HG03442 (cell line): ENCODE measurements around the gene SORCS2.

Experiments used
- ATAC-seq: cut with Tn5 transposase; IDR thresholded peaks from one replicate; pipeline ENCODE4 v1.9.1; 2021; ENCODE audit warnings: mild to moderate bottlenecking, moderate library complexity; ENCODE audit not compliant: unreplicated experiment

The SORCS2 gene

DNA sequence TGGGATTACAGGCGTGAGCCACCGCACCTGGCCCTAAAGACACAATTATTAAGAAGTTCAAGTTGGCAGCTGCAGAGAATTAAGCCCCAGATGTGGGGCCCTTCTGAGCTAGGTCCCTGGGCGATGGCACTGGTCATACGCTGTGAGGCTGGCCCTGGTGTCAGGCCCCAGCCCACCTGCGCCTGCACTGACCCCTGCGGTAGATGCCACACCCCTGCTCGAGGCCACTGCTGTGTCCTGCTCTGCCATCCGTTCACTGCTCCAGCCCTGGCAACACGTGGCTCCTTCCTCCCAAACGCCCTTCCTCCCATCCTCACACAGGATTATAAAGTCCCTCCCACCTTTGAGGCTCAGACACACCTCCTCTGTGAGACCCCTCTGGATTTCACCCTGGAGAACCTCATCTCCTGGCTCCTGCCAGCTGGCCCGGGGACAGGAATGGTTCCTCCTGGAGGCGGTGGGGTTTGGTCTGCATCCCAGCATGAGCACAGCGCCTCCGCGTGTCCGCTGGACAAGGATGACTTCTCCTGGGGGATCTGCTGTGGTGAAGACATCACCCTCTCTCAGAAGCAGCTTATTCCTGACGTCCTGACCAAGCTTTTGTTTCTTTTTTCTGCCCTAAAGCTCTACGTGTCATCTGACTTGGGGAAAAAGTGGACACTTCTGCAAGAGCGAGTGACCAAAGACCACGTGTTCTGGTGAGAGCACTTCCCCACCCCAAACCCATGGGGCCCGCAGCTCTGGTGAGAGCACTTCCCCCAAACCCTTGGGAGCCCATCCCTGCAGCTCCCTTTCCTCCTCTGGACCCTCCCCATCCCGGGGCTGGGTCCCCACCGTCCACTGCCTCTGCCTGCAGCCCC, 461.4 kb downstream of the SORCS2 start:
- ATAC-seq = no peak

DNA sequence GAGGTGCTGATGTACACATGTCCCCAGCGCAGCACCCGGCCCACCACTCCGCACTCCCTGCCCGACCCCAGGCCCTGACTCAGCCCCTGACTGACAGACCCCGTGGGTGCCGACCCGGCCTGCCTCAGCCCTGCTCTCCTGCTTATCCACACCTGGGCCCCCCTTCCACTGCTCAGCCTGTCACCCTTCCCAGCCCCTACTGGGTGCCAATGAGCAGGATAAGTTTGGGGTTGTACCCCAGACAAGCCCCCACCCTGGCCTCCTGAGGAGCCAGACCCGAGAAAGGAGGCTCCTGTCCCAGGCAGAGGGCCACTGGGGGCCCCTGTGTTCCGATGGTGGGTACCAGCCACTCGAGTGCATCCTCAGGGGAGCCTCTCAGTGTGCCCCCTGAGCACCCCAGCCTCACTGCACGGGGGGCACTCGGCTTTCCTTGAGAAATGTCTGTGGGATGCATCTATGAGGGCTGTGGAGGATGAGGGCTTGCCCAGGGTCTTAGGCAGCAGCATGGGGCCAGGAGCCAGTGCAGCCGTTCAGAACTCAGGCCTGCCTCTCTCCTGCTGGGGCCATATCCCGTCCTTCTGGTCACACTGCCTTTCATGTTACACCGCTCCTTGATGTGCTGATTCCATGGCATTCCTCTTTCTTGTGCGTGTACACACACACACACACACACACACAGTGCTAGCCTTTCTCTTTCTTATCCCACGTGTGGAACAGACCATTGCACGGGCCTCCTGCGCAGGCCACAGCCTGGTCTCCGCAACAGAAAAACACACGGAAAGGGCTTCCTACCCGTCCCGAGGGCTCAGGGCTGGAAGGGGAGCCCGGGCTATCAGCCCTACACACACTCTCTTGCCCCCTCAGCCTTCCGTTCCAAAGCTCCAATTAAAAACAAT, 462.5 kb downstream of the SORCS2 start:
- ATAC-seq = no peak

DNA sequence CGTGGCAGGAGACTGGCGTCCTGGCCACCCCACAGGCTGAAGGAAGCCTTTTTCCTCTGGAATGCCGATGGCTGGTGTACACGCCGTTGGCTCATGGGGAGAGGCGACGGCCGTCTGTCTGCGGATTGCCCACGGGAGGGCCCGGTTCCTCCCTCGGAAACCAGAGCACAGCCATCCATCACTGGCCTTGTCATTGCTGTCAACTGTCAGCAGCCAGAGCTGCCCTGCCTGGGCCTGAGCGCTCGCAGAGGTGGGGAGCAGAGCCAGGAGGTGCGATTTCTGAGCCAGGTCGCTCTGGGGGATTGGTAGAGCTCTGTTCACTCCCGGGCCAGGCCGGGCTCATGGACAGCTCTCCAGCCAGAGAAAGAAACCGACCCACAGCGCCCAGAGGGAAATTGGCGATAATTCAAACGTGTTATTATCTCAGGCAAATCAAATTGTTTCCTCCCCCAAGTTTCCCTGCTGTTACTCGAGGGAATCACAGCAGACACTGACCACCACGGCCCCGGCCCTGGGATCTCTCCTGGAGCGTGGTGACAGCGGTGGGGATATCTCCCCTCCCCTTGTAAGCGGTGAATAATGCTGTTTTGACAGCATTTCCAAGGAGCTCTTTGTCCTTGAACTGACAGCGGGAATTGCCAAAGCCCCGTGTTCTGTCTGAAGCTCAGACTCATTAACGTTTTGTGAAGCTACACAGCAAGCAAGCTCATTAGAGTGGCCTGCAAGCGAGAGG, 463.3 kb downstream of the SORCS2 start:
- no peak for ATAC-seq

DNA sequence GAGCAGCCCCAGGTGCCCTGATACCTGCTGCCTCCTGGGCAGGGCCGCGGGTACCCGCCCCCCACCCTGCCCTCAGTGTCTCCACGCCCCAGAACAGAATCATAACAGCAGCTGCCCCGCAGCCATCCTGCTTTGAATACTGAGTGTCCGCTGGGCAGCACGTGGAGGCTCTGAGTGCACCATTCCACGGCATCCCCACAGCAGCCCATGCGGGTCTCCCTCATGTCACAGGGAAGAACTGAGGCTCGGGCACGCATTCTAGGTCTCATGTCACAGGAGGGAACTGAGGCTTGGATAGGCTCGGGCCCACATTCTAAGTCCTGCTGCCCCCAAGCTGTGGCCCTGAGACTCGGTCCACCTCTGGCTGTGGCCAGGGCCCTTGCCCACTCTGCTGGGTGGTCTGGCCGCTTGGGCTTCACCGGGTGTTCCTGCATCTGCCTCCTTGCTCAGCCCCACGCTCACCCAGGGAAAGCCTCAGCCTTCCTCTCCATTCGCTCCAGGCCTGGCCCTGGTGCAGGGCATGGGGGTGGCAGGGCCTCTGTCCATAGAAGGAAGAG, 464.0 kb downstream of the SORCS2 start:
- ATAC-seq = no peak

DNA sequence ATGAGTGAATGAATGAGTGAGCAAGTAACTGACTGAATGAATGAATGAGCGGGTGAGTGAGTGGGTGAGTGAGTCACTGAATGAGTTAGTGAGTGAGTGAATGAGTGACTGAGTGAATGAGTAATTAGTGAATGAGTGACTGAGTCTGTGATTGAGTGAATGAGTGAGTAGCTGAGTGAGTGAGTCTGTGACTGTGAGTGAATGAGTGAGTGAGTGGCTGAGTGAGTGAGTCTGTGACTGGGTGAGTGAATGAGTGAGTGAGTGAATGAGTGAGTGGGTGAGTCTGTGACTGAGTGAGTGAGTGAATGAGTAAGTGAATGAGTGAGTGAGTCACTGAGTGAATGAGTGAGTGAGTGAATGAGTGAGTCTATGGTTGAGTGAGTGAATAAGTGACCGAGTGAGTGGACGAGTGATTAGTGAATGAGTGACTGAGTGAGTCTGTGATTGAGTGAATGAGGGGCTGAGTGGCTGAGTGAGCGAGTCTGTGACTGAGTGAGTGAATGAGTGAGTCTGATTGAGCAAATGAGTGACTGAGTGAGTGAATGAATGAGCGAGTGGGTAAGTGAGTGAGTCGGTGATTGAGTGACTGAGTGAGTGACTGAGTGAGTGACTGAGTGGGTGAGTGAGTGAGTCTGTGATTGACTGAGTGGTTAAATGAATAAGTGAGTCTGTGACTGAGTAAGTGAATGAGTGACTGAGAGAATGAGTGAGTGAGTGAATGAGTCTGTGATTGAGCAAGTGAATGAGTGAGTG, 465.4 kb downstream of the SORCS2 start:
- ATAC-seq = no peak

DNA sequence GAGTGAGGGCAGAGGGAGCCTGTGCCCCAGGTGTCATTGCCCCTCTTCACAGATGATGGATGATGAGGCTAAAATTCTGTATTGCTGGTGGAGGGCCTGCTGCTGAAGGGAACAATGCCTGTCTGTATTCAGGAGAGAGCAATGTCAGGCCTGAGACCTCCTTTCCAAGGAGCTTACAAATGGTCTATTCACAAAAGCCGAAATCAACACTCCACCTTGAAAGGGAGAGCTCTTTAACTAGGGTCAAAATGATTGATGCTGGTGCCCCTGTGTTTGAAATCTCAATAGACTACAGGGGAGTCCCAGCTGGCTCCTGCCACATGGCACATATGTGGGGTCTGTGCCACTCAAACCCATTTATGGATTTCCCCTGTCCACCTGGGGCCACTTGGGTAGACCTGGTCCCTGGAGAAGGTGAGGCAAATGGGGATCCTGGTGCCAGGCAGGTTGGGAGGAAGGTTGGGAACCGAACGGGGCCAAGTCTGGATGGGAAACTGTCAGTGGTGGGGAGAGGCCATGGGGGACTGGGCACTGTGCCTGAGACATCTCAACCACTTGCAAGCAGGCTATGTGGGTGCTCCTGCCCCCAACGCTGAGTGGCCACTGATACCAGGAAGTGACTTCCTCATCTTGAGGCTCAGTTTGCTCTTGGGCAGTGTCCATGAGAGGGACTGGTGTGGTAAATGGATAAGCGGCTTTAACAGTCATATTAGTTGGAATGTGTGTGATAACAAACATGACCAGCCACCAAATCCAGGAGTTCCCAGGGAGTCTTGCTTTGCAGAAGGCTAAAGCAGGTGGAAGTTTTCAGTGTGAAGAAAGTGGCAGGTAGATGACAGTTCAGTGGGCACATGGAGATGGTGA, 466.2 kb downstream of the SORCS2 start:
- ATAC-seq = no peak

DNA sequence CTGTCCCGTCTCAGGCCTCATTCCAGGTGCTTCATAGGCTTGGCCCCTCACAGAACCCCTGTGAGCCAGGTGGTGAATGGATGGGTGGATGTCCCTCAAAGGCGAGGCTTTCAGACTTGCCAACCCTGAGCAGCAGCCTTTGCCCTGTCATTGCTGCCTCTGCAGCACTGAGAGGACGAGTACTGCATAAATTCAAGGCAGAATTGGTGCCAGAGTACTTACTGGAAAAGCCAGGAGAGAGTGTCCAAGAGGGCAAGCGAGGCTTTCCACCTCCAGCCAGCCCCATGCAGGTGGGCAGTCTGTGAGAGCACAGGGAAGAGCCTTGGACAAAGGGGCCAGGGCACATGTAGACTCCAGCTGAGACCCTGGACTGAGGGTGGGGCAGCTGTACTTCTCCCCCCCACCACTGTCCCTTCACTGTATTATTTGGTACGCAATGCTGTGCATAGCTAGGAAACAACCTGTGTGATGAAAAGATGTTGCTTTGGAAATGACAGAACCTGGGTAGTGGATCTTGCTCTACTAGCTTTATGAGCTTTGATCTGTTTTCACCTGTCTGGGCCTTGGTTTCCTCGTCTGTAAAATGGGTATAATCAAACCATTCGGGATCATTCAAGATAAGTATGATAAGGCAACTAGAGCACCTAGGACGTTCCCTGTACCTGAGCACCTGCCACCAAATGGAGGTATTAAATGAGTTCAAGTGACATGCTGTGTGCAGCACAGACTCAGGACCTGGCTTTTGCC, 467.3 kb downstream of the SORCS2 start:
- no peak for ATAC-seq

DNA sequence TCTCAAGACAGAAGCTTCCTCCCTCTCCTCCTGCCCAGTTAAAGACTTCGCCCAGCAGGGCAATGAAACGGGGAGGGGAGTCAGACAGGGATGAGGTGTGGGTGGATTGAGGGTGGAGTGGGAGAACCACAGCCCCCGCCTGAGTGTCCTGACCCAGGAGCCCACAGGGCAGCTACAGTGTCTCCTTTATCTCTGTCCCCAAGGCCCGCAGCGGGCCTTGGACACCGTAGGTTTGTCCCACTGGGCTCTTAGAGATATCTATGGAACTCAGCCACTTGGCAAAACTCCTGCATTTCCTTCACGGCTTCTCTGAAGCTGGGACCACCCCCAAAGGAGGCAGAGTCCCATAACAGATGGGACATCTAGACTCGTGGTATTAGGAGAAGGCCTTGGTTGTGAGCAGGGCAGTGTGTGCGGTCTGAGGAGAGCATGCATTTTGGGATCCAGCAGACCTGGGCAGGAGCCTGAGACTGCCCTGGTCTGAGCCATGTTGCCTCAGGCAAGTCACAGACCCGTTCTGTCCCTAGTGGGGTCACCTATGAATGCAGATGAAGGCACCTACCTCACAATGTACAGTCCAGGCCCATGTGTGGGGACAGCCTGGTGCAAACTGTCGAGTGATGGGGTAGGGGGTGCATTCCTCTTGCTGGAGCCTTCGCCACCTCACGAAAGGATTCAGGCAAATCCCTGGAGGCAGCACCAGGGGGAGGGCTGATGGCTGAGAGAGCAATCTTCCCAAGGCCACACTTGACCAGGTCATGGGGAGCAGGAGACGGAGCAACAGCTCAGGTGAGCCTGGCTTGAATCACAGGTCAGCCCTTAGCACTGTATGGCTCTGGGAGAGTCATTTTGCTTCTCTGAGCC, 468.1 kb downstream of the SORCS2 start:
- no peak for ATAC-seq

DNA sequence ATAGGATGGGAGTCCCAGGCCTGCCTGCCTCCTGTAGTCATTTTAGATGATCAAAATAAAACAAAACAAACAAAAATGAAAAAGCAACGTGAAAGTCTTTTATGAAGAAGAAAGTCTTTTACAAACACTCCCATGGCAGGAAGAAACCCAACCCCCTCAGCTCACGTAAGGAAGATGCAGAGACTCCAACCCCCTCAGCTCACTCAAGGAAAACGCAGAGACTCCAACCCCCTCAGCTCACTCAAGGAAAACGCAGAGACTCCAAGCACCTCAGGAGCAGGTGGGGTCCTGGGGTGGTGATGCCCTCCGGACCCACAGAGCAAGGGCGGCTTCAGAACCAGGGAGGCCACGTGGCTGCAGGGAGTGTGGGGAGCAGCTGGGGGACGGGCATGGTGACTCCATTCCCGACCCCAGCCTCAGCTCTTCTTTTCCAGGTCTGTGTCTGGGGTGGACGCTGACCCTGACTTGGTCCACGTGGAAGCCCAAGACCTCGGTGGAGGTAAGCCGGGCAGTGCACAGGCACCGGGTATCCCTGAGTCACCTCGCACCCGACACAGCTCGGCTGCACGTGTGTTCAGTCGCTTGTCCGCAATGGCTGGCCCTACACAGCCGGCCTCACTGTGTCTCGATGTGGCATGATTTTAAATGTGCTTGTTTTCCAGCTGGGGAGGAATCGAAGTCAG, 468.9 kb downstream of the SORCS2 start:
- no peak for ATAC-seq

DNA sequence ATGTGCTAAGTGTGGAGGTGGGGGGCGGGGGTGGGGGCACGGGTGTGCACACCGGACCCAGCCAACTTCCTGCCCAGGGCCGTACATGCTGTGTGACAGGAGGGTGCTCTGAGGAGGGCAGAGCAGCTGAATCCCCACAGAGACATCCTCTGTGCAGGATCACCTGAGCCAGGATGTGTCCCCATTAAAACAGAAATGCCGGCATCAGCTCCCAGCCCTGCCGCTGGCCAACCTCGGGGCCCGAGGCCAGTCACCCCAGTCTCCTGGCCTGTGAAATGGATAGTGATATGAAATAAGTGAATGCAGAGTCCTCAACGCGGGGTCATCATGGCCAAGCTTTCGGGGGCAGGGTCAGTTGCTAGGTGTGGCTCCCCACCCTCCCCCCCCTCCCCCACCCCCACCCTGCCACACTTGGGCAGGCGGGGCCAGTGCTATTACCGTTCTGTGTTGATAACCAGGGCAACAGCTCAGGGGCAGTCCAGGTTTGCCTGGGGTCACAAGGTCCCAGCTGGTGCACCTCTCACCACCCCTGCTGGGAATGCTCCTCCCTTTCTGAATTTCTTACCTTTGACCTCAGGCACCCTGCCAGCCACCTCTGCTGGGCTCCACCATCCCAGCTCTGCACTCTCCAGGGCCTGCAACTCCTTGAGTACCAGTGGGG, 469.6 kb downstream of the SORCS2 start:
- no peak for ATAC-seq

DNA sequence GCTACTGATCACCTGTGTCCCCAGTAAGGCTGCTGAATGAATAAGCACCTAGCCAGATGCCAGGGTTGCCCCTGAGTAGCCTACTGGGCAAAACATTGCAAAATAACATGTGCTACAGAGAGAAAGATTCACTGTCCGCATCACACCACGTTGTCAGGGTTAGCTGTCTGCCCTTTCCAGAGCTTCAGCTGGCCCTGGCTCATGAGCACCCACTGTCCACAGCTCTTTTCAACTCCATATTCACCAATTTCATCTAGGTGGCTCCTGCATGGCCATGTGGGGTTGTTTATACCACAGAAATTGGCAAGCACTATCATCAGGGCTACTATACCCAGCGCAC, 470.1 kb downstream of the SORCS2 start:
- no peak for ATAC-seq

DNA sequence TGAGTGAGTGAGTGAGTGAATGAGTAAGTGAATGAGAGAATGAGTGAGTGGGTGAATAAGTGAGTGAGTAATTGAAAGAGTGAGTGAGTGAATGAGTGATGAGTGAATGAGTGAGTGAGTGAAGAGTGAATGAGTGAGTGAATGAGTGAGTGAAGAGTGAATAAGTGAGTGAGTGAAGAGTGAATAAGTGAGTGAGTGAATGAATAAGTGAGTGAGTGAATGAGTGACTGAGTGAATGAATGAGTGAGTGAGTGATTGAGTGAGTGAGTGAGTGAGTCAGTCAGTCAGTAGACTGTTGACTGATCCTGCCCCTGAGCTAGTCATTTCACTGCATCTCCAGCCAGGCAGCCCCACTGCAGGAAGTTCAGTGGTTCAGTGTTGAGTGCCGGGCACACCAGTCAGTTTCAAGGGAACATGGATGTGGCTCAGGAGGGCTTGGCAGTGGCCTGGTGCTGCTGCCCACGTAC, 470.8 kb downstream of the SORCS2 start:
- no peak for ATAC-seq

DNA sequence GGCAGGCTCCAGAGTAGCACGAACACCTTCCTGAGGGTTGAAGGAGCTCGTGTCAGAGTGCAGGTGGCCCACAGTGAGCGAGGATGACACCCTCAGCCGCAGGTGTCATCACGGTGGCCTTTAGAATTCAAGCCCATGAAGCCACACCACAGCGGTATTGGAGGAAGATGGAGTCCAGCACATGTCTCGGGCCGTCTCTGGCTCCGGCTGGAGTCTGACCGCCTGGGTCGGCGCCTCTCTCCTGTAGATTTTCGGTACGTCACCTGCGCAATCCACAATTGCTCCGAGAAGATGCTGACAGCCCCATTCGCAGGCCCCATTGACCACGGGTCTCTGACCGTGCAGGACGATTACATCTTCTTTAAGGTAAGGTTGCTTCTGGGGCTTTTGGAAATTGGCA, 471.8 kb downstream of the SORCS2 start:
- ATAC-seq = no peak

DNA sequence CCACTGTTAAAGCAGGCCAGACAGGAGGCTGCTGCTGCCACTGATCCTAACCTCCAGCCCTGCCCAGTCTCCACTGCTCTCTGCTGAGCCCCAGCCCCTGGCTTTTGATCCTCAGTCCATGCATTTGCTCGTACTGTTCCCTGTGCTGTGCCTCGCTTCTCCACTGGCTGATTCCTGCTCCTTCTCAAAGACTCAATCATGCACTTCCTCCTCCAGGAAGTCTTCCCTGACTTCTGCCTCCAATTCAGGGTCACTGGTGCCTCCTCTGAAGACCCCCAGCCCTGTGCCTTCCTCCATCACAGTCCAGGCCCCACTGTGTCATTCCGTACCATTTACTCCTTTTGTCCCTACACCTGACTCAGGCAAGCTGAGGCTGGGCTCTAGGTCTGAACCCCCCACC, 473.0 kb downstream of the SORCS2 start:
- ATAC-seq = no peak

DNA sequence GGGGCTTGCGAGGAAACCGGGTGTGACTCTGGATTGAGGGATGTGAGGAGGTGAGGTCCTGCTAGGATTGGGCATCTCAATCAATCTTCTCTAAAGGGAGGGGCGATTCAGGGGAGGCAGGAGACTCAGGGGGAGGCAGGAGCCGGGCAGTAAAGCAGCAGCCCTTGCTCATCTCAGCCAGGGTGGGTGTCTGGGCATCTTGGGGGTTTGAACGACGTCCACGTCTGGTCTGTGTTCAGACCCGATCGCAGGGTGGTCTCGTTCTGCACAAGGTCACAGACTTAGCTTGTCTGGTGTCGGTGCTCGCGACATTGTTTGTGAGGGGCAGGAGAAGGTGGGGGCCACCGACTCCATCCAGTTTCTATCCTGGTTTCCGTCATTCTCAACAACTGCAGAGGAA, 473.7 kb downstream of the SORCS2 start:
- ATAC-seq = no peak

DNA sequence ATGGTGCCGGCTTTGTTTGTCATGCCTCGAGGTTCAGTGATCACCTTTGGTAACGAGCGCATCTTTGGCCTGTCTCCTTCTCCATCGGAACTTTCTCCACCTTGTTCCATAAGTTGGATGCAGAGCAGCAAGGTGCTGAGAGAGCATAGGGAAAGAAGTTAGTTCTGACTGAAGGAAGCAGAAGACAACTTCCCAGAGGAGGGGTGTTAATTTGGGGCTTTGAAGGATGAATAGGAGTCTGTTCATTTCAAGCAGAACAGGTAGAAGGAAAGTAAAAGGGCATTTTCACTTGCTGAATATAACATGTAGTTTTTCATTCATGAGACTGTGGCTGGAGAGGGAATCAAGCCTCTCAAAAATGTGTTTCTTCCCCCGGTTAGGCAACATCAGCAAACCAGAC, 474.4 kb downstream of the SORCS2 start:
- ATAC-seq = no peak

DNA sequence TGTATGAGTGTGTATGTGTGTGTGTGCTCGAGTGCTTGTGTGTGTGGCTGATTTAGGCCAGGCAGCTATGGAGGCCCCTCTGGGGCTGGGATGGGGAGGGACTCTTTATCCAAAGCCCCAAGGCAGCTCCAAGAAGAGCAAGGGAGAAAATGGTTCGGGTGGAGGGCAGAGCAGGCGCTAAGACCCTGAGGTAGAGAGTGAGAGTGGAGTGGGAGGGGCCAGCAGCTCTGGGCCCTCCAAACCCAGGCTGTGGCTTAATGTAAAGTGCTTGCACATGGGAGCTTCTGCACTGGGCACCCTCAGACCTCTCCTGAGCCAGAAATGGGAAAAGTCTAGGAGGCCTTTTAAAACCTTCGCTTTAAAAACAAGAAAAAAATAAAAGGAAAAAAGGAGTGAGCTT, 475.9 kb downstream of the SORCS2 start:
- no peak for ATAC-seq
